GM19035 (cell line): ENCODE results near the gene HEXD.

Experiments used
- ATAC-seq: cut with Tn5 transposase; IDR thresholded peaks from one replicate; pipeline ENCODE4 v1.9.1; 2021; ENCODE audit not compliant: unreplicated experiment

The HEXD gene

GRCh38 chr17:82486231-82487094 is 68.3 kb downstream of the HEXD start:
- ATAC-seq: no peak

- ATAC-seq: no peak
Measured at GRCh38 chr17:82487910-82488309, 69.8 kb downstream of the HEXD start.

- ATAC-seq: no peak
Measured at GRCh38 chr17:82489117-82489516, 71.0 kb downstream of the HEXD start.

- ATAC-seq: no peak
Measured at GRCh38 chr17:82489851-82490511, 71.8 kb downstream of the HEXD start.

- no peak for ATAC-seq
Measured at GRCh38 chr17:82490512-82491195, 72.5 kb downstream of the HEXD start.

GRCh38 chr17:82491196-82491530 is 73.0 kb downstream of the HEXD start:
- no peak for ATAC-seq

GRCh38 chr17:82491533-82491932 is 73.4 kb downstream of the HEXD start:
- ATAC-seq: no peak
